Colonic mucosa (tissue), 4 donors: ENCODE results near the gene NDUFC1. TPM values are rescaled to one million over a fixed set of nuclear protein-coding genes. Genes with fewer than 3 reads are reported as not detected.

Experiments
- DNase-seq: peaks from one replicate; pipeline ENCODE4 v3.0.0-alpha.2; 2020
- H3K27ac ChIP-seq: fragments of 200-600 bp; one replicate; pipeline ENCODE4 v1.8.0; 2021
- H3K27me3 ChIP-seq: fragments of 200-600 bp; one replicate; pipeline ENCODE4 v1.8.0; 2021
- H3K36me3 ChIP-seq: fragments of 200-600 bp; one replicate; pipeline ENCODE4 v1.8.0; 2021
- H3K4me1 ChIP-seq: fragments of 200-600 bp; one replicate; pipeline ENCODE4 v1.8.0; 2021; ENCODE audit warnings: mild to moderate bottlenecking
- H3K4me3 ChIP-seq: fragments of 200-600 bp; one replicate; pipeline ENCODE4 v1.8.0; 2021
- H3K9ac ChIP-seq, 2 donors: one replicate each; pipeline ENCODE4 v1.7.0; 2013; ENCODE audit warnings: control low read depth in 2 of 2, low read depth in 2 of 2, low read length in 2 of 2
- H3K9me3 ChIP-seq: fragments of 200-600 bp; one replicate; pipeline ENCODE4 v1.8.0; 2021
- CTCF ChIP-seq: fragments of 200-600 bp; IDR thresholded peaks from one replicate; pipeline ENCODE4 v1.8.0; 2022; ENCODE audit warnings: antibody characterized with exemption, mild to moderate bottlenecking
- intact Hi-C: fragments of 100-400 bp; cut with DNase I; formaldehyde crosslinking; loops from one replicate; pipeline ENCODE4 v1.14.1; 2022
- total RNA-seq, 2 donors: library from RNA; stranded (reverse); fragmentation: NEBNext Ultra II Directional in 1 of 2; extraction: Animal tissue kit (Norgen Biotek cat#: 25700) in 1 of 2; gene quantifications; one replicate each; pipeline ENCODE4 v1.2.1, GENCODE V29; 2021
- donor health status: healthy.
- donor health status: DM: no; HTN: no; CAD: no.
- donor health status: DM: no; HTN: no; CAD: no.

NDUFC1 gene
- total RNA-seq, 2 donors from 2014 or later: 82.1 to 89.9 TPM

DNA sequence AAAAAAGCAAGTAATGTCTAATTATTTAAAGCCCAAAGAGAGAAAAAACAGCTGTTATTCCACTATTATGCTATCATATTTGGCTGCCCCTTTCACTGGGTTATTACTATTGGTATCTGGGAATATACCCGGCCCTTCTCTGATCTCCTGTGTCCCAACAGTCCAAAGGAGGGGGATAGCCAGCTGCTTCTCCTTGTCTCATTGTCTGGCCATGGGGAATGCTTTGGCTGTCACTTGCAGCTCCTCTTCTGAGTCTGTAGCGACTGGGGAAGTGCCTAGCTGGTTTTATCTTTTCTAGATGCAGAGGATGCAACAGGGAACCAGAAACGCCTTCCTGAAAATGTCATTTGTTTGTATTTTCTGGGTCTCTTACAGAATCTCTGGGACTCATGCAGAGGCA lies 56.1 kb downstream of the NDUFC1 start:
- Histone ChIP-seq H3K4me1 (no peaks in the 10 kb centered on the region), H3K36me3 (no peaks in the 10 kb centered on the region), H3K9ac (no peak overlapping the region), H3K4me3 (no peak overlapping the region), H3K27ac (no peak overlapping the region), H3K9me3 (no peaks in the 10 kb centered on the region), H3K27me3 (no peaks in the 10 kb centered on the region)
- DNase-seq: no peak
- intact Hi-C loops: no loop called here
- TF ChIP-seq CTCF: no peak

- intact Hi-C loops: no loop called here
- Histone ChIP-seq H3K4me1 (no peaks in the 10 kb centered on the region), H3K4me3 (no peak overlapping the region), H3K36me3 (no peaks in the 10 kb centered on the region), H3K27ac (no peak overlapping the region), H3K9ac (no peak overlapping the region), H3K9me3 (no peaks in the 10 kb centered on the region), H3K27me3 (no peaks in the 10 kb centered on the region)
- no peak for TF ChIP-seq CTCF
- DNase-seq: no peak
Observed at GRCh38 chr4:139245590-139245989, 56.7 kb downstream of the NDUFC1 start.

DNA sequence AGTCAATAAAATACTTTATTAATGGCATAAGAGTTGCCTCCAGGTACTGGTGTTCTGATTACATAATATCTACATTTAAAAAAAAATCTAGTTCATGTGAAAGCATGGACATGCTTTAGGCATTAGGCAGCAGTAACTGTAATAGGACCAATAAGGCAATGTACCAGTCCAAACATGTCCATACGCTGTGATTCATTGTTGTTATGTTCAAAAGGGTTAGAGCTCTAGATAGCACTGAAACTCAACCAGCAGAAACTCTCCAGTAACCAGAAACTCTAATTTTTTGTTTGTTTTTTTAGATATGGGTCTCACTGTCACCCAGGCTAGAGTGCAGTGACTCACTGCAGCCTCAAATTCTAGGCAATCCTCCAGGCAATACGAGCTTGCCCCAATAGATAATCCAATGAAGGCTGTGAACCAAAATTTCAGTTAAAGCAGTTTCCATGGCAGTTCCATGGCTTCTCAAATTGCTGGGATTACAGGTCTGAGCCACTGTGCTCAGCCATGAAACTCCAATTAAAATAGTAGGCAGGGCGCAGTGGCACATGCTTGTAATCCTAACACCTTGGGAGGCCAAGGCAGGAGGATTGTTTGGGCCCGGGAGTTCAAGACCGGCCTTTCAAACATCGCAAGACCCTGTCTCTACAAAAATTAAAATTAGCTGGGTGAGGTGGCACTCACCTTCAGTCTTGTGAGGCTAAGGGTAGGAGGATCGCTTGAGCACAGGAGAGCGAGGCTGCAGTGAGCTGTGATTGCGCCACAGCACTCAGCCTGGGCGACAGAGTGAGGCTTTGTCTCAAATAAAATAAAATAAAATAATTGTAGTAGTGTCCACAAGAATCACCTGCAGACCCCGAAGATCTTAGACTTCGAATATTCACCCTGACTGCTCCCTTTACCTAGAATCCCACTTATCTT lies 58.6 kb downstream of the NDUFC1 start:
- H3K27ac ChIP-seq: no peak overlapping the region
- H3K9ac ChIP-seq: no peak overlapping the region
- H3K36me3 ChIP-seq: no peaks in the 10 kb centered on the region
- no peaks in the 10 kb centered on the region for H3K9me3 ChIP-seq
- H3K4me3 ChIP-seq: no peak overlapping the region
- H3K27me3 ChIP-seq: no peaks in the 10 kb centered on the region
- H3K4me1 ChIP-seq: no peaks in the 10 kb centered on the region
- DNase-seq: no peak
- intact Hi-C loops: no loop called here
- TF ChIP-seq CTCF: no peak

DNA sequence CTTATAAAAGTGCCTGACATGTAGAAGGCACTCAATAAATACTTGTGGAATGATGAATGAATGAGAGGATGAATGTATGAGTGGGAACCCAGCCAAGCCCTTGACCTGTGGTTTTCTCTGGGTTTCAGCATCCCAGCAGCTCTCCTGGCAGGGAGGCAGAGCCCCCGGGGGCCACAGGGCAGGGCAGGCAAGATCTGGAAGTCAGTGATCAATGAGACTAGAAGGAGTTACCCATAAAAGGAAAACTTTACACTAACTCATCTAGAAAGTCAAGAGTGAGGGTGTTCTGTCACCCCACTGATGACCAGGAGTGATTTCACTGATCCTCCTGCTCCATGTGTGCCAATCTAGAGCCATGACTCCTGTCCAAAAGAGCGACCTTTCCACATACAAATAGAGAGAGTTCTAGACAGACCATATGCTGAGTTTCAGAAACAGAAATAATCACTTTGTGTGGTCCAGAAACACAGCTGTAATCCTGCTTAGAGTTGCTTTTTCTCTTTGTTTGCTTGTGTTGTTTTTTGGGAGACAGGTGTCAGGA lies 59.7 kb downstream of the NDUFC1 start:
- no peaks in the 10 kb centered on the region for H3K4me1 ChIP-seq
- no peak overlapping the region for H3K4me3 ChIP-seq
- intact Hi-C loops: no loop called here
- H3K36me3 ChIP-seq: no peaks in the 10 kb centered on the region
- TF ChIP-seq CTCF: no peak
- DNase-seq: no peak
- H3K27ac ChIP-seq: no peak overlapping the region
- H3K27me3 ChIP-seq: no peaks in the 10 kb centered on the region
- H3K9me3 ChIP-seq: no peaks in the 10 kb centered on the region
- no peak overlapping the region for H3K9ac ChIP-seq

- Histone ChIP-seq H3K27me3 (no peaks in the 10 kb centered on the region), H3K4me3 (no peak overlapping the region), H3K36me3 (no peaks in the 10 kb centered on the region), H3K9ac (no peak overlapping the region), H3K4me1 (no peaks in the 10 kb centered on the region), H3K9me3 (no peaks in the 10 kb centered on the region), H3K27ac (no peak overlapping the region)
- TF ChIP-seq CTCF: no peak
- intact Hi-C loops: no loop called here
- no peak for DNase-seq
Observed at GRCh38 chr4:139241784-139242151, 60.5 kb downstream of the NDUFC1 start.
